GM23338 (cell line): ENCODE measurements around the gene MPND.

Source experiments
- CREB1 ChIP-seq: fragments of 250-450 bp; sonication (Bioruptor Pico); IDR thresholded peaks from 2 replicates; pipeline ENCODE4 v1.5.0; 2020; ENCODE audit warnings: low read depth, mild to moderate bottlenecking, moderate library complexity
- CTCF ChIP-seq, 2 experiments: fragments of 200-600 bp in 1 of 2; sonication (generic) in 1 of 2; conservative IDR thresholded peaks; 2 replicates each; pipeline versions ENCODE4 v1.5.1 to v1.6.1; 2016 to 2017; ENCODE audit warnings: antibody characterized with exemption in 2 of 2, low read depth in 2 of 2, mild to moderate bottlenecking in 2 of 2, moderate library complexity in 1 of 2
- ETS1 ChIP-seq: IDR thresholded peaks from 2 replicates; pipeline ENCODE4 v1.6.1; 2016; ENCODE audit warnings: antibody characterized with exemption
- EZH2 ChIP-seq: fragments of 200-600 bp; sonication (generic); IDR thresholded peaks from one replicate; pipeline ENCODE4 v1.8.0; 2017; ENCODE audit warnings: antibody characterized with exemption, mild to moderate bottlenecking, low read depth; ENCODE audit not compliant: unreplicated experiment
- EZH2phosphoT487 ChIP-seq: fragments of 200-600 bp; sonication (generic); IDR thresholded peaks from one replicate; pipeline ENCODE4 v1.8.1; 2018; ENCODE audit warnings: antibody characterized with exemption; ENCODE audit not compliant: unreplicated experiment
- JUNB ChIP-seq: IDR thresholded peaks from one replicate; pipeline ENCODE4 v1.6.1; 2016; ENCODE audit warnings: antibody characterized with exemption; ENCODE audit not compliant: unreplicated experiment
- POLR2AphosphoS5 ChIP-seq: IDR thresholded peaks from 2 replicates; pipeline ENCODE4 v1.6.1; 2016; ENCODE audit warnings: antibody characterized with exemption, low read depth
- REST ChIP-seq: IDR thresholded peaks from one replicate; pipeline ENCODE4 v1.6.1; 2018; ENCODE audit warnings: antibody characterized with exemption; ENCODE audit not compliant: unreplicated experiment
- ZNF462 ChIP-seq: fragments of 250-450 bp; sonication (Bioruptor Pico); IDR thresholded peaks from 2 replicates; pipeline ENCODE4 v1.5.0; 2020; ENCODE audit warnings: mild to moderate bottlenecking, moderate library complexity

- TF ChIP-seq CREB1 (CRISPR knock-in tag) (no peak), CTCF (conservative IDR thresholded peaks at IDR 0.05; ENCODE audit: low read depth in 2 of 2) (no peak), EZH2 (no peak), POLR2AphosphoS5 (no peak), EZH2phosphoT487 (no peak), ZNF462 (CRISPR knock-in tag) (no peak), REST (no peak), ETS1 (no peak), JUNB (no peak)
These were observed 8.3 kb upstream of the MPND start for GRCh38 chr19:4334929-4335570.
